Fibroblast of lung (primary cell): ENCODE data around the gene NEK4. TPM values are rescaled to one million over a fixed set of nuclear protein-coding genes. Genes with fewer than 3 reads are reported as not detected.

ENCODE experiments used
- DNase-seq, 2 donors: peaks; one replicate each; pipeline versions ENCODE4 v3.0.0 to v3.0.0-alpha.2; 2010; ENCODE audit warnings: low read depth in 2 of 2
- H2AFZ ChIP-seq: 2 replicates; pipeline ENCODE4 v1.5.1; 2012; ENCODE audit warnings: low read length, control low read depth, inconsistent platforms
- H3K27ac ChIP-seq: 2 replicates; pipeline ENCODE4 v1.5.1; 2011; ENCODE audit warnings: low read length, control low read depth; ENCODE audit not compliant: insufficient read depth
- H3K27me3 ChIP-seq: 2 replicates; pipeline ENCODE4 v1.5.1; 2011; ENCODE audit warnings: mild to moderate bottlenecking, low read length; ENCODE audit not compliant: control insufficient read depth, insufficient read depth
- H3K36me3 ChIP-seq: 2 replicates; pipeline ENCODE4 v1.5.1; 2011; ENCODE audit warnings: low read length; ENCODE audit not compliant: control insufficient read depth, insufficient read depth
- H3K4me1 ChIP-seq: 2 replicates; pipeline ENCODE4 v1.5.1; 2011; ENCODE audit warnings: low read length; ENCODE audit not compliant: control insufficient read depth, insufficient read depth; ENCODE audit errors: extremely low read depth
- H3K4me2 ChIP-seq: 2 replicates; pipeline ENCODE4 v1.5.1; 2011; ENCODE audit warnings: low read length, control low read depth; ENCODE audit not compliant: insufficient read depth; ENCODE audit errors: extremely low read depth
- H3K4me3 ChIP-seq, 4 experiments: fragments of 200-600 bp in 1 of 4; sonication (generic) in 1 of 4; replicated peaks in 1 of 4; 2 replicates each; pipeline ENCODE4 v1.5.1; 2011 to 2016; ENCODE audit warnings: low read length in 4 of 4, low read depth in 3 of 4, mild to moderate bottlenecking in 3 of 4, control low read depth in 2 of 4, inconsistent platforms in 1 of 4, mixed read lengths in 1 of 4; ENCODE audit not compliant: insufficient read depth in 1 of 4; ENCODE audit errors: control extremely low read depth in 1 of 4
- H3K79me2 ChIP-seq: 2 replicates; pipeline ENCODE4 v1.5.1; 2012; ENCODE audit warnings: mild to moderate bottlenecking, low read length, inconsistent platforms; ENCODE audit not compliant: control insufficient read depth, insufficient read depth
- H3K9ac ChIP-seq: 2 replicates; pipeline ENCODE4 v1.5.1; 2011; ENCODE audit warnings: mild to moderate bottlenecking, low read length, control low read depth; ENCODE audit not compliant: insufficient read depth
- H3K9me3 ChIP-seq: 2 replicates; pipeline ENCODE4 v1.5.1; 2012; ENCODE audit warnings: low read depth, low read length; ENCODE audit not compliant: control insufficient read depth, insufficient read depth
- H4K20me1 ChIP-seq: 2 replicates; pipeline ENCODE4 v1.5.1; 2011; ENCODE audit warnings: low read length; ENCODE audit not compliant: control insufficient read depth, insufficient read depth; ENCODE audit errors: extremely low read depth
- EZH2 ChIP-seq: IDR thresholded peaks from 2 replicates; pipeline ENCODE4 v1.5.1; 2012; ENCODE audit warnings: low read length, control low read depth, mild to moderate bottlenecking; ENCODE audit errors: missing control alignments
- polyA plus RNA-seq, 2 donors: library from polyadenylated mRNA; depleted of rRNA in 1 of 2; stranded (reverse) in 1 of 2; unstranded in 1 of 2; fragments of >200 nt; gene quantifications; 2 replicates each; pipeline ENCODE4 v1.2.1, GENCODE V29; 2011 to 2012; ENCODE audit warnings: missing spikeins in 1 of 2
- total RNA-seq: library from RNA; depleted of rRNA; stranded (reverse); fragments of >200 nt; gene quantifications from 2 replicates; pipeline ENCODE4 v1.2.1, GENCODE V29; 2014
- TF ChIP-seq, protein P1 (sequence below), 2 donors: IDR thresholded peaks in 1 of 2; conservative IDR thresholded peaks in 1 of 2; 1 replicate in 1 of 2; 2 replicates in 1 of 2; pipeline ENCODE4 v1.5.1; 2011 to 2012; ENCODE audit warnings: low read length in 2 of 2, control low read depth in 1 of 2, inconsistent platforms in 1 of 2, low read depth in 1 of 2, mild to moderate bottlenecking in 1 of 2

NEK4 gene
- total and polyA plus RNA-seq, 2 donors (not counting 1 experiment from before 2014, with no cell fraction given): 16.0 to 24.9 TPM

DNA sequence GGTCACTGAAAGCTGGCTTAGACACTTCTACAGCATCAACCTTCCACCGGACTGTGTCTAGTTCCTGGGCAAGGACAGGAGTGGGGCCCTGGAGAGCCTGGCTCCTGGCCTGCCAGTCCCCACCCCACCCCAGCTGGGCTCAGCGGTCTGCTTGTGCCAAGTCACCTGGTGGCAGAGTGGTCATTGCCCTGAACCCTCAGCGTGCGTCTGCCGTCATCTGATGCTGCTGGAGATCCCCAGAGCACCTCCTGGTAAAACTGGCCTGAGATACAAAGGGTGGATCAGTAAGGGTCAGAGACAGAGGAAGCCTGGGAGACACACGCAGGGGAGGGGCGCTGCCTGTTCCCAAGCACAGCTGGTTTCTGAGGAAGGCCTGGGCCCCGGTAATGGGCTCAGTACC is 43.1 kb upstream of the NEK4 start:
- H3K4me2 ChIP-seq: no peak overlapping the region
- no peak for DNase-seq
- H3K4me3 ChIP-seq: no peak overlapping the region
- H4K20me1 ChIP-seq: no peaks in the 10 kb centered on the region
- H3K9me3 ChIP-seq: no peaks in the 10 kb centered on the region
- no peak for TF ChIP-seq EZH2
- TF ChIP-seq, protein P1, sequence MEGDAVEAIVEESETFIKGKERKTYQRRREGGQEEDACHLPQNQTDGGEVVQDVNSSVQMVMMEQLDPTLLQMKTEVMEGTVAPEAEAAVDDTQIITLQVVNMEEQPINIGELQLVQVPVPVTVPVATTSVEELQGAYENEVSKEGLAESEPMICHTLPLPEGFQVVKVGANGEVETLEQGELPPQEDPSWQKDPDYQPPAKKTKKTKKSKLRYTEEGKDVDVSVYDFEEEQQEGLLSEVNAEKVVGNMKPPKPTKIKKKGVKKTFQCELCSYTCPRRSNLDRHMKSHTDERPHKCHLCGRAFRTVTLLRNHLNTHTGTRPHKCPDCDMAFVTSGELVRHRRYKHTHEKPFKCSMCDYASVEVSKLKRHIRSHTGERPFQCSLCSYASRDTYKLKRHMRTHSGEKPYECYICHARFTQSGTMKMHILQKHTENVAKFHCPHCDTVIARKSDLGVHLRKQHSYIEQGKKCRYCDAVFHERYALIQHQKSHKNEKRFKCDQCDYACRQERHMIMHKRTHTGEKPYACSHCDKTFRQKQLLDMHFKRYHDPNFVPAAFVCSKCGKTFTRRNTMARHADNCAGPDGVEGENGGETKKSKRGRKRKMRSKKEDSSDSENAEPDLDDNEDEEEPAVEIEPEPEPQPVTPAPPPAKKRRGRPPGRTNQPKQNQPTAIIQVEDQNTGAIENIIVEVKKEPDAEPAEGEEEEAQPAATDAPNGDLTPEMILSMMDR (conservative IDR thresholded peaks at IDR 0.05 in 1 of 2, IDR thresholded peaks at IDR 0.05 in 1 of 2; ENCODE audit: low read depth in 1 of 2, low read length in 2 of 2): no peak
- H2AFZ ChIP-seq: no peak overlapping the region
- H3K9ac ChIP-seq: no peak overlapping the region
- H3K27me3 ChIP-seq: peaks cover 7% of the 10 kb centered on the region
- H3K79me2 ChIP-seq: no peaks in the 10 kb centered on the region
- H3K27ac ChIP-seq: no peak overlapping the region
- H3K36me3 ChIP-seq: no peaks in the 10 kb centered on the region
- H3K4me1 ChIP-seq: no peaks in the 10 kb centered on the region

DNA sequence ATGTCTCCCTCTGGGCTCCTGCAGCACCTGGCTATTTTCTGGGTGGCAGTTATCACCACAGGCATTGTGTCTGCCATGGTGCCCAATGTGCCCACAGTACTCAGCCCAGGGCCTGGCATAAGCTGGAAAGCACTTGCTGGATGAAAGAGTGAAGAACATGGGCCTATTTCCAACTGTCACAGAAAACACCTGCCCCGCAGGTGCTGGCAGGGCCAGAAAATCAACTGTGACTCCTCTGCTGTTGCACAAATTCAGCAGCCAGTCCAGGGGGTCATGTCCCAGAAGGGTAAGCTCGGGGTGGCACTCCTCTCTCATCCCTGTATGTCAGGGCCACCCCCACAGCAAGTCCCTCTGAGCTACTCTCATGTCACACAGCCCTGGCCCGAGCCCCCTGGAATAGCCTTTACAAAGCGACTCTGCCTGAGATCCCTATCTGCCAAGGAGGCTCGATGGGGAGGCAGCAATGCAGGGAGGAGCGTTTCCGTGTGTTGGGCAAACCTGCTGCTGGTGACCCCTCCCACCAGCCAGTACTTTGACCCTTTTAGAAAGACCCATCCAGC is 40.8 kb upstream of the NEK4 start:
- TF ChIP-seq, protein P1 (conservative IDR thresholded peaks at IDR 0.05 in 1 of 2, IDR thresholded peaks at IDR 0.05 in 1 of 2; ENCODE audit: low read depth in 1 of 2, low read length in 2 of 2): no peak
- TF ChIP-seq EZH2: no peak
- Histone ChIP-seq H4K20me1 (no peaks in the 10 kb centered on the region), H3K9ac (no peak overlapping the region), H3K9me3 (no peaks in the 10 kb centered on the region), H3K4me1 (no peaks in the 10 kb centered on the region), H3K27ac (no peak overlapping the region), H3K36me3 (no peaks in the 10 kb centered on the region), H3K4me3 (no peak overlapping the region), H2AFZ (no peak overlapping the region), H3K4me2 (no peak overlapping the region), H3K79me2 (no peaks in the 10 kb centered on the region), H3K27me3 (peaks cover 7% of the 10 kb centered on the region)
- no peak for DNase-seq

DNA sequence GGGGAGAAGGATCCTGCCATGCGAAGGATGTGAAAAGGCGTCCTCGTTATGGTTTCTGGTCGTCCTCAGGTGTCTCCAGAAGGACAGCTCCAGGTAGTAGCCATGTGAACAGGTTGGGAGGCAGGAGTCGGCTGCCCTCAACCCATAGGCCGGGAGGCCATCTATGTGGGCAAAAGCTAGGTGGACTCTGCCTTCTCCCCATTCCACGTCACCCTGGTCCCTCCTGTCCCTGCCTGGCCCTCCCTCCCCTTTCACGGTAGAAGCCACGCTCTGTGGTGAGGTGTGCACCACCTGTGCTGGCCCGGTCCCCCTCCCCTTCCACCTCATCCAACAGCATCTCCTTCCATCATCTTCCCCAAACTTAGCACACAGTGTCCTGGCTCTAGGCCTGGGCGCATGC is 40.2 kb upstream of the NEK4 start:
- no peak overlapping the region for H2AFZ ChIP-seq
- no peak overlapping the region for H3K9ac ChIP-seq
- peaks cover 4% of the 10 kb centered on the region for H3K27me3 ChIP-seq

More for the DNA sequence above, 40.2 kb upstream of the NEK4 start:
- no peak for TF ChIP-seq EZH2
- TF ChIP-seq, protein P1 (conservative IDR thresholded peaks at IDR 0.05 in 1 of 2, IDR thresholded peaks at IDR 0.05 in 1 of 2; ENCODE audit: low read depth in 1 of 2, low read length in 2 of 2): no peak
- Histone ChIP-seq H3K79me2 (no peaks in the 10 kb centered on the region), H3K4me1 (no peaks in the 10 kb centered on the region), H3K4me3 (no peak overlapping the region), H3K9me3 (no peaks in the 10 kb centered on the region), H3K4me2 (no peak overlapping the region), H3K27ac (no peak overlapping the region), H4K20me1 (no peaks in the 10 kb centered on the region), H3K36me3 (no peaks in the 10 kb centered on the region)
- no peak for DNase-seq
